Measurements from ENCODE around the gene GET4.

- TF ChIP-seq NRF1 (IDR thresholded peaks at IDR 0.05; ENCODE audit: low read depth, low read length) (no peak), CTCF (IDR thresholded peaks at IDR 0.05) (no peak), USF1 (IDR thresholded peaks at IDR 0.05; ENCODE audit: borderline replicate concordance, low read depth) (no peak), POLR2AphosphoS5 (IDR thresholded peaks at IDR 0.05; ENCODE audit: low read depth, low read length) (no peak), NFIC (IDR thresholded peaks at IDR 0.05; ENCODE audit: borderline replicate concordance) (no peak), SMC3 (IDR thresholded peaks at IDR 0.05; ENCODE audit: low read depth, low read length) (no peak), JUND (IDR thresholded peaks at IDR 0.05) (no peak), EP300 (IDR thresholded peaks at IDR 0.05; ENCODE audit: borderline replicate concordance in 1 of 2, low read depth in 1 of 2, low read length in 1 of 2) (no peak), GABPA (IDR thresholded peaks at IDR 0.05; ENCODE audit: low read depth) (no peak)
These were observed 14.5 kb downstream of the GET4 start for GRCh38 chr7:890868-891267.
